Right cardiac atrium (tissue), 5 donors: Measurements from ENCODE around the gene SLIT1. TPM values are rescaled to one million over a fixed set of nuclear protein-coding genes. Genes with fewer than 3 reads are reported as not detected.

Source experiments
- ATAC-seq, 2 donors: fragments of 200-7000 bp; cut with Tn5 transposase; one replicate each; pipeline versions ENCODE4 v1.8.0 to v1.9.1; 2020; ENCODE audit warnings: moderate library complexity in 2 of 2, mild to moderate bottlenecking in 1 of 2
- DNase-seq, 3 donors: peaks; one replicate each; pipeline ENCODE4 v3.0.0-alpha.2; 2020
- H3K27ac ChIP-seq: one replicate; pipeline ENCODE4 v1.5.1; 2013; ENCODE audit warnings: mild to moderate bottlenecking, low read length, control low read depth, moderate library complexity
- H3K27me3 ChIP-seq: one replicate; pipeline ENCODE4 v1.6.1; 2013; ENCODE audit not compliant: control insufficient read depth, insufficient read depth
- H3K4me1 ChIP-seq: one replicate; pipeline ENCODE4 v1.6.1; 2013; ENCODE audit warnings: low read length; ENCODE audit not compliant: control insufficient read depth, insufficient read depth
- H3K4me3 ChIP-seq: one replicate; pipeline ENCODE4 v1.5.1; 2013; ENCODE audit warnings: low read length, control low read depth
- H3K9me3 ChIP-seq: one replicate; pipeline ENCODE4 v1.6.1; 2013; ENCODE audit warnings: low read length; ENCODE audit not compliant: control insufficient read depth
- WGBS: extraction: QIAGEN DNeasy Blood & Tissue Kit; methylation state at CpG from one replicate; pipeline ENCODE4 v1.1.7; 2013; 5-methylcytosine and 5-hydroxymethylcytosine counted together
- intact Hi-C, 4 donors: fragments of 100-400 bp; cut with DNase I; formaldehyde crosslinking; loops; one replicate each; pipeline versions ENCODE4 v1.11.0 to v1.14.0; 2022 to 2023
- polyA plus RNA-seq: library from polyadenylated mRNA; stranded (reverse); fragments of 200-250 nt; gene quantifications from one replicate; pipeline ENCODE4 v1.2.3, GENCODE V29; 2013
- total RNA-seq, 4 donors: library from RNA; stranded (reverse); fragmentation: NEBNext Ultra II Directional; extraction: Animal tissue kit (Norgen Biotek cat#: 25700); gene quantifications; one replicate each; pipeline ENCODE4 v1.2.1, GENCODE V29; 2021
- donor health status: healthy with polysubstance abuse.
- donor health status: DM: no; HTN: yes; CAD: no.
- donor health status: DM: no; HTN: no; CAD: no.
- donor health status: DM: no; HTN: yes; CAD: no; lungs with severe emphysema.
- donor health status: DM: yes; HTN: yes; CAD: no.

SLIT1 gene
- total and polyA plus RNA-seq, 5 donors: 0.11 to 0.29 (median 0.17) TPM

DNA sequence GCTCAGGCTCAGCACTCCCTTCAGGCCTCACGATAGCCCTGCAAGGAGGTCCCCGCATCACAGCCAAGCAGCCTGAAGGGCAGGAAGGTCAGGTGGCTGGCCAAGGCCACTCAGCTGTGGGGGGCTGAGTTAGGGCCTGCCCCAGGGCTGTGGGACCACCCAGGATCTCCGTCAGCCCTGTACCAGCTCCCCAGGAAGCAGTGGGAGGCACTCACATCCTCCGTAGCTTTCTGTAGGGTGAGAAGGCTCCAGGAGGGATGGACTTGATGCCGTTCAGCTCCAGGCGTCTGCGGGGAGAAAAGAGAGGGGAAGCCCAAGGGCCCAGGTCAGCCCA lies 125.9 kb downstream of the SLIT1 start:
- DNase-seq: no peak
- intact Hi-C loops: no loop called here
- ATAC-seq: no peak
- 59% methylated on average over 7 of the region's 7 CpGs for WGBS
- Histone ChIP-seq H3K4me3 (no peak overlapping the region), H3K27me3 (no peaks in the 10 kb centered on the region), H3K9me3 (no peaks in the 10 kb centered on the region), H3K27ac (no peak overlapping the region), H3K4me1 (no peaks in the 10 kb centered on the region)

DNA sequence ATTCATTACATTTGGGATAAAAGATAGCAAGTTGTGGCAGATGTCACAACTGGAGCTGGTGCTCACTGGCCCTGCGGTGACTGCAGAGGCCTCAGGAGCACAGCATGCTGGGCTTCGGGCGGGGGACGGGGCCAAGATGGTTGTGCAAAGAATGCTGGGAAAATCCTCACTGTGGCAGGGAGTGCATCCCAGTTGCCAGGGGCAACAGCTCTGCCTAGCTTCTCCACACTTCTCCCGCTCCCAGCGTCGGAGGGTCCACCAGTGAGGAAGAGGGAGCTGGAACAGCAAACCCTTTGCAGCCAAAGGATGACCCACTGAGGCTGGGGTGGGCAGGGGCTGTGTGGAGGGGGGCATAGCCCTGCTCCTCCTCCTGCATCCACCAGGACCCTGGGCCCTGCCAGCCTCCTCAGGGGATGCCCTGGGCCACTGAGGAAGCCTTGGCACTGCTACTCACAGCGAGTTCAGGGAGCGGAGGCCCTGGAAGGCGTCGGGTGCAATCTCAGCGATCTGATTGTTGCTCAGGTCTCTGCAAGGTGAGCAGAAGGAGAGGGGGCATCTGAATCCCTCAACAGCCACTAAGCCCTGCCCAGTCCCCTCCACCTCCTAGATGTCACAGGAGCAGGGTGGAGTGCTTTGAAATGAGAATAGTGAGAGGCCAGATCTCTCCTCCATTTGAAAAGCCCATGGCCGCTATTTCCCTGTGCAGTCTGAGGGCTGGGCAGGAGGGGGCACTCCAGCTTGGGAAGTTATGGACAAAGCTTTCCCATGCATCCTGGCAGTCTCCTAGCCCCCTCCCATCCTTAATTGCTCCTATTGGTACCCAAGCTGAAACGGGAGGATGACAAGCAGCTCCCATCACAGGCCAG lies 126.5 kb downstream of the SLIT1 start:
- no peaks in the 10 kb centered on the region for H3K27me3 ChIP-seq
- 80% methylated on average over 14 of the region's 14 CpGs for WGBS
- DNase-seq (no peak), ATAC-seq (no peak)
- H3K4me3 ChIP-seq: no peak overlapping the region
- no peaks in the 10 kb centered on the region for H3K9me3 ChIP-seq
- intact Hi-C loops: no loop called here
- no peak overlapping the region for H3K27ac ChIP-seq
- no peaks in the 10 kb centered on the region for H3K4me1 ChIP-seq

DNA sequence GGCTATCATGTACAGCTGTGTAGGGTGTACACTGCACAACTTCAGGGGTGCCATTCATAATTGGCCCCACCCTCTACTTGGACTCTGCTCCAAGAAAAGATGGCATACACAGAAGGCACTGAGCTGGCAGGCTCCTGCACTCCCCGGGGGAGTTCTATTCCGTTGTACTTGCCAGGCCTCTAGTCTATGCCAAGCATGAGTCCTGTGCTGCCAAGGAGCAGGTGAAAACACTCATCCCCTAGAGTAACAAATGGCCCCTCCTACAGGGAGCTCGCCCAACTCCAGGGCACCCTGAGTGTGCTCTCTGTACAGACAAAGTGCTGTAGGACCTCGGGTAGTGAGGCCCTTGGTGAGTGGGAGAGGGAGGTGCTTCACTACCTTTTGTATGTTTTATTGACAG lies 127.2 kb downstream of the SLIT1 start:
- Histone ChIP-seq H3K9me3 (no peaks in the 10 kb centered on the region), H3K27ac (no peak overlapping the region), H3K27me3 (no peaks in the 10 kb centered on the region), H3K4me1 (no peaks in the 10 kb centered on the region), H3K4me3 (no peak overlapping the region)
- intact Hi-C loops: no loop called here
- 59% methylated on average over 4 of the region's 4 CpGs for WGBS
- no peak for DNase-seq
- peak in 1 of 2 donors; percentile 44 for ATAC-seq

DNA sequence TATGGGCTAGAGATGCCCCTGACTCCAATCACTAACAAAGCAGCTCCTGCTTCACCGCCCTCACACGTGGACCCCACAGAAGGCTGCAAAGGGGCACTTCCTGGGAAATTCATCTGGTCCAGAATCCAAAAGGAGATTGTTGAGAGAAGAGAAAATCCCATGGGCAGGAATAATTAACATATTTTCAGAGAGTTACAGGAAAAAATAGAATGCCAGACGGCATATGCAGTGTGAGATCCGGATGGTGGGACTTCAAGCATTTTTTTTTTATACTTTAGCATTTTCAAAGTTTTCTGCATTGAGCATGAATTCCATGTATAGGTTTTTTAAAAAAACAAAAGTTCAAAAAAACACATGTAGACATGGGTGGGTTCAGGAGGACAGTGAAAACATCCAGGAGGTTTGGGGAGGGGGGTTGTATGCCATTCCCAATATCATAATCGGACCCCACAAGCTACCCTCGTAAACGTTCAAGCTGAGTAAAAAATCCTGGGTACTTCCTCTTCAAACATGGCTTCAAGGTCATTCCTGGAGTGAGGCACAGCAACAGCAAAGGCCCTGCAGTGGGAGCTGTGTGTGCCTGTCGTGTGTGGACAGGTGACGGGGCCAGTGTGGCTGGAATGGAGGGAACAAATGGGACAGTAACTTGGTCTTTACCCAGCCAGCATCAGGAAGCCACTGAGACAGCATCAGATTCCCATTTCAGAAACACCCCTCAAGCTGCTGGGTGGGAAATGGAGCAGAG lies 128.1 kb downstream of the SLIT1 start:
- Histone ChIP-seq H3K27ac (no peak overlapping the region), H3K4me1 (no peaks in the 10 kb centered on the region), H3K9me3 (no peaks in the 10 kb centered on the region), H3K4me3 (no peak overlapping the region), H3K27me3 (no peaks in the 10 kb centered on the region)
- intact Hi-C loops: no loop called here
- DNase-seq (peak in 1 of 3 donors; percentile 14), ATAC-seq (no peak)
- WGBS: 81% methylated on average over 9 of the region's 9 CpGs

DNA sequence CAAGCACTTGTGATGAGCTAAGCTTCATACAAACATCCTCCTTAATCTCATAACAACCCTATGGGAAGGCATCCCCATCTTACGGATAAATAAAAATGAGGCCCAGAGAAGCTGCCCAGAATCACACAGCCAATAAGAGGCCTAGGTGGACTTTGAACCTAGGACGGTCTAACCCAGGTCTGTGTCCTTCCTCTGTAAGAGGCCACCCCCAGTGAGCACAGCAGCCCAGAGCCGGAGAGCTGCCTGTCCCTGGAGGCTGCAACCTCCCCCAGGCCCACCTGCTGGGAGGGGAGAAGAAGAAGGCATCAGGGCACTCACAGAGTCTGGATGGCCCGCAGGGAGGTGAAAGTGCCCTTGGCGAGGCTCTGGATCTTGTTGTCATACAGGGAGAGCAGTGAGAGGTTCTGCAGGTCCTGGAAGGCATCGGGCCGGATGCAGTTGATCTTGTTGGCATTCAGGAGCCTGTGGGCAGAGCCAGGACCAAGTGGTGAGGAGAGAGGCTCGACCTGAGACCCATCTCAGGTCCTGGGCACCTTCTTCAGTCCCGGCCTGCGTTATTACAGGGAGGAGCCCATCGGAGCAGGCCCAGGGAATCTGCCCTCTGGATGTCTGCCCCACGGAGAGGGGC lies 129.6 kb downstream of the SLIT1 start:
- ATAC-seq: no peak
- 86% methylated on average over 12 of the region's 12 CpGs for WGBS
- no peaks in the 10 kb centered on the region for H3K4me1 ChIP-seq

DNA sequence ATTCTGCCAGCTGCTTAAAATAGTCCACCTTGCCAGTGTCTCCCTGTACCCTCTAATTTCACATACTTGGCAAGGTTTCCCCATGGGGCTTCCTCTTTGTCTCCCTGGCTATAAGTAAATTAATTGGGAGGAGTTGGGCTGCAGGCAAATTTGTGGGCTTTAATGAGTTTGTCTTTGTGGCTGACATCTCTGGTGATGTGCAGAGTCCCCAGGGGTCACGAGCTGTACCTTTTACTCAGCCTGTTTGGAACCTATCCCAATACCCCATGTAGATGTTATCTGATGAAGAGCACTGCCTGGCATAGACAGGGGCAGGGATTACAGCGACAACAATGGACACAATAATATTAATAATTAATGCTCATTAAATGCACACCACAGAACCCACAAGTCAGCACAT lies 132.5 kb downstream of the SLIT1 start:
- no peaks in the 10 kb centered on the region for H3K4me1 ChIP-seq
- WGBS: 75% methylated on average over 2 of the region's 2 CpGs
- H3K4me3 ChIP-seq: no peak overlapping the region
- no peak for ATAC-seq
- no peak overlapping the region for H3K27ac ChIP-seq
- H3K9me3 ChIP-seq: no peaks in the 10 kb centered on the region
- intact Hi-C loops: no loop called here
- no peaks in the 10 kb centered on the region for H3K27me3 ChIP-seq
- no peak for DNase-seq

More for the DNA sequence above, 129.6 kb downstream of the SLIT1 start:
- intact Hi-C loops: no loop called here
- Histone ChIP-seq H3K9me3 (no peaks in the 10 kb centered on the region), H3K27me3 (no peaks in the 10 kb centered on the region), H3K27ac (no peak overlapping the region), H3K4me3 (no peak overlapping the region)
- peak in 1 of 3 donors; percentile 32 for DNase-seq

GRCh38 chr10:97050956-97051496 lies 134.7 kb downstream of the SLIT1 start:
- DNase-seq (no peak), ATAC-seq (no peak)
- intact Hi-C loops: no loop called here
- no peaks in the 10 kb centered on the region for H3K4me1 ChIP-seq
- H3K9me3 ChIP-seq: no peaks in the 10 kb centered on the region
- 74% methylated on average over 4 of the region's 4 CpGs for WGBS
- H3K27me3 ChIP-seq: no peaks in the 10 kb centered on the region
- H3K27ac ChIP-seq: no peak overlapping the region
- H3K4me3 ChIP-seq: no peak overlapping the region

- Histone ChIP-seq H3K27ac (no peak overlapping the region), H3K9me3 (no peaks in the 10 kb centered on the region), H3K4me3 (no peak overlapping the region), H3K4me1 (no peaks in the 10 kb centered on the region), H3K27me3 (no peaks in the 10 kb centered on the region)
- 88% methylated on average over 3 of the region's 3 CpGs for WGBS
- DNase-seq (no peak), ATAC-seq (no peak)
- intact Hi-C loops: no loop called here
These were observed 135.5 kb downstream of the SLIT1 start for GRCh38 chr10:97050205-97050745.

DNA sequence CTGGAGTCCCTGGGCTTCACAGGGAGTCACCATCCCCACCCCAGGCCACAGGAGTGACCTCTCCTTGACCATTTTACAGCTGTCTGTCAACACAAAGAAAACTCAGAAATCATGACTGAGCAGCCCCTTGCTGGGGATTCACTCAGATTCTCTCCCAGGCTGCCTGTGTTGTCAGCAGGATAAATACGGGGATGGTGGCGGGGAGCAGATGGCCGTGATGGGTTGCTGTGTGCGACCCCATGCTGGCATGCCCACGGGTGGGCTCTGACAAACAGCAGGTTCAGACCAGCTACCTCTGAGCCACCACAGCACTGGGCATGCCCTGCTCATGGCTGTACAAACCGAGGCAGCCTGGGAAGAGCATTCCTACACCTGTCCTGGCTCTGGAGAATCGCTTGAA lies 136.1 kb downstream of the SLIT1 start:
- H3K4me1 ChIP-seq: no peaks in the 10 kb centered on the region
- 83% methylated on average over 7 of the region's 7 CpGs for WGBS
- no peak overlapping the region for H3K27ac ChIP-seq
- H3K9me3 ChIP-seq: no peaks in the 10 kb centered on the region
- ATAC-seq (no peak), DNase-seq (no peak)
- no peak overlapping the region for H3K4me3 ChIP-seq
- H3K27me3 ChIP-seq: no peaks in the 10 kb centered on the region
- intact Hi-C loops: no loop called here

GRCh38 chr10:97048649-97049427 lies 136.9 kb downstream of the SLIT1 start:
- 87% methylated on average over 23 of the region's 23 CpGs for WGBS
- intact Hi-C loops: no loop called here
- DNase-seq (no peak), ATAC-seq (peak in 1 of 2 donors; percentile 18)
- H3K4me1 ChIP-seq: no peaks in the 10 kb centered on the region
- H3K4me3 ChIP-seq: no peak overlapping the region
- no peak overlapping the region for H3K27ac ChIP-seq
- no peaks in the 10 kb centered on the region for H3K27me3 ChIP-seq
- H3K9me3 ChIP-seq: no peaks in the 10 kb centered on the region
